GM18858 (cell line): ENCODE results near the gene SMAP2.

Experiments used
- ATAC-seq: cut with Tn5 transposase; IDR thresholded peaks from one replicate; pipeline ENCODE4 v1.9.1; 2021; ENCODE audit not compliant: unreplicated experiment

The SMAP2 gene

DNA sequence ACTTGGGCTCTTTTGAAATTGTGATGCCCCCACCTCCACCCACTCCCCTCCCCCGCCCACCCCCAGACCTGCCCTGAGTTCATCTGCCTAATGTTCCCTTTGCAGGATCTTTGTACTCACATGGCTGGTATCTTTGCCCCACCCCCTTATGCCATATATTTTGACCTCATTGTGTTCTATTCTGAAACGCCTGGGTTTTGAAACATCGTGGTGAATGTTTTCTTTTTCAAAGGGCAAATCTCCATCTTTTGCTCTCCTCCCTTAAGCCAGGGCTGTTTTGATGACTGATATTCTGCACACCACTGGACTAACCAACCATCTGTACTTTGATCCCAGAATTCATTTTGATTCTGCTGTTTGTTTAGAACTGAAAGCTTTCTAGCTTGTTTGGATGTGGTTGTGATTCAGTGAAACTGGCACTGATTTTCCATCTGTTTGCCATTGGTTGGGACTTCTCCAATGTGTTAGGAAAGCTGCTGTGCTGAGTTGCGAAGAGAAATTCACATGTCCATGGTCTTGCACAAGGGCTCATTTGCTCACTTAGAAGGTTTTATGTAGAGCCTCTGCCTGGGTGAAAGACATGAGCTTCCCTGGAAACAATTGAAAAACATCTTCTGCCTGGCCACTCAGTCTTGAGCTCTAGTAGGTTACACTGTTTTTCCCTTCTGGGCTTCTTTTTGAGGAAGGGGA, 16.5 kb downstream of the SMAP2 start:
- ATAC-seq = no peak

DNA sequence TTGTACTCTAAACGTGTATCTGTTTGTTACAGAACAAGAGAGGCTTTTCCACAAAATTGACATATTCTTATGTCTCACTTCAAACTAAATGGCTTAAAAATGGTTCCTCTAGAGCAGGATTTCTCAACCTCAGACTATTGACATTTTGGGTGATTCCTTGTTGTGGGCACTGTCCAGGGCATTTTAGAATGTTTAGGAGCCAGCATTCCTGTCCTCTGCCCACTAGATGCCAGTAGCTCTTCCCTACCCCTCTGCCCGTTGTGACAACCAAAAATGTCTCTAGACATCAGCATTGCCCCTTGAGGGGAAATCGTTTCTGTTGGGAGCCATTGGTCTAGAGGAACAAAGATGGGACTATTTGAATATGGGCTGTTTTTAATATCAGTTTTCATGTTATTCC, 17.3 kb downstream of the SMAP2 start:
- no peak for ATAC-seq

DNA sequence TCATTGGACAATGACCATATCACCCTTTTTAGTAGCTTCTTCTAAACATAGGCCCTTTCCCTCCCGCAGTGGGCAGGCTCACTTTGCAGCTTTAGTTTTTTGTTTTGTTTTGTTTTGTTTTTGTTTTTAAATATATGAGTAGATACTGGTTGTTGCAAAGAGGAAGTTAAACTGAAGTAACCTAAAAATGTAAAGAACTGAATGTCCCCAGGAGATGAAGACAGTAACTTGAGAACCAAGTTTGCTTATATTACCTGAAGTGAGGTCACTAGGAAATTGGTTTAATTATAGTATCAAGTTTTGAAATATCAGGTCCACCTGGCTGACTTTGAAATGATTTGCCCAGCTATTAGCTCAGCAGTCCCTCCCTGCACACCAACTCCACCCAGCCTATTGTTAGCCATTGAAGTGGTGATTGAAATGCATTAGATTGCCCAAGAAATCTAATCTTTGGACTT, 18.2 kb downstream of the SMAP2 start:
- ATAC-seq = peak; percentile 52

DNA sequence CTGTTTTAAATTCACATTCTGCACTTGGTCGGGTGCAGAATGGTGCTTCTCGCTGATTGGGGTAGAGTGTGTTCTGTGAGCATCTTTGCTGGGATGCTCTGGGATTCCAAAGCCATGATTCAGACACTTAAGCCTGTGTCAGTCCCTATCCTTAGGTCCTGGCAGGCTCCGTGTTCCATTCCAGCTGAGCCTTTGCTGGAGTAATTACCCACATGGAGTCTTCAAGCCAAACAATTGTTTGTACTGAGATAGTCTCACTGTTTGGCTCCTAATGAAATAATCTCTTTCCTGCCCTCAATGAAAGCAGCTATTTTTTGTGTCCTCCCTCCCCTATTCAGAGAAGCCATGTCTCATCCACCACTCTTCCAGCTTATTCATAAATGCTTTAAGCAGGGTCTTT, 18.7 kb downstream of the SMAP2 start:
- ATAC-seq = no peak

DNA sequence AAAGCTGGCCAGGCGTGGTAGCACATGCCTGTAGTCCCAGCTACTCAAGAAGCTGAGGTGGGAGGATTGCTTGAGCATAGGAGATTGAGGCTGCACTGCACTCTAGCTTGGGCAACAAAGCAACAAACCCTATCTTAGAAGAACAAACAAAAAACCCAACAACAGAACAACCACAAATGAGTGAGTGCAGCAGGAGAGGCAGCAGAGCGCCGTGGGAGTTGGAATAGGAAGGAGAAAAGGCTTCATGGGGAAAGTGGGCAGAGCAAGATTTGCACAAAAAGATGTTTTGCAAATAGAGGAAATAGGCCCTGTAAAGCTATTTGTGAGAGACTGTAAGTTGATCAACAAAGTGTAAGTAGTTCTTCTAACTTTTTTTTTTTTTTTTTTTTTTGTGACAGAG, 19.6 kb downstream of the SMAP2 start:
- ATAC-seq = no peak

DNA sequence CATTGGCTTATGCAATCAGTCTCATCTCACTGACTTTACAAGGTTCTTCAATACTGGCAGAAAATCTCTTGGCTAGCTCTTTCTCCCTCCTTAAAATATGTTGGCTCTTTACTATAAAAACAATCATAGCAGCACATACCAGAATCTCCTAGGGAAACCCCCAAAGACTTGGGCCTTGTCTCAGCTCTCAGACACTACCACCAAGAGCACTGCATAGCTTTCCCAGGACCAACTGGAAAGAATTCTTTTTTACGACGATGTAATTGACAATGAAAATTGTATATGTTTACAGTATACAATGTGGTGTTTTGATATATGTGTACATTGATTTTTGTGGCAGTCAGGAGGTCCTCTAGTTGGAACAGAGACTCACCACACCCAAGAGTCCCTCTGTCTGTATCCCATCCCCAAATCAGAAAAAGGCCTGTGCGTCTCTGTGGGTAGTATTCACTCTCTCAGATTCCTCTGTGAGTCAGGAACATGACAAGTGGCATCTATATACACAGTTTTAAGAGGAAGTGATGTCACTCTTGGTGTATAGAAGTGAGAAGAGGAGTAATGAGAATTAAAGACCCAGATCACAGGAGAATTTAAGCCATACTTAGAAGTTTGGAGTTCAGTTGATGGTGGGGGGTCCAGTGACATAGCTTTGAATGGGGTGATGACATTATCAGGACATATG, 21.1 kb downstream of the SMAP2 start:
- no peak for ATAC-seq

DNA sequence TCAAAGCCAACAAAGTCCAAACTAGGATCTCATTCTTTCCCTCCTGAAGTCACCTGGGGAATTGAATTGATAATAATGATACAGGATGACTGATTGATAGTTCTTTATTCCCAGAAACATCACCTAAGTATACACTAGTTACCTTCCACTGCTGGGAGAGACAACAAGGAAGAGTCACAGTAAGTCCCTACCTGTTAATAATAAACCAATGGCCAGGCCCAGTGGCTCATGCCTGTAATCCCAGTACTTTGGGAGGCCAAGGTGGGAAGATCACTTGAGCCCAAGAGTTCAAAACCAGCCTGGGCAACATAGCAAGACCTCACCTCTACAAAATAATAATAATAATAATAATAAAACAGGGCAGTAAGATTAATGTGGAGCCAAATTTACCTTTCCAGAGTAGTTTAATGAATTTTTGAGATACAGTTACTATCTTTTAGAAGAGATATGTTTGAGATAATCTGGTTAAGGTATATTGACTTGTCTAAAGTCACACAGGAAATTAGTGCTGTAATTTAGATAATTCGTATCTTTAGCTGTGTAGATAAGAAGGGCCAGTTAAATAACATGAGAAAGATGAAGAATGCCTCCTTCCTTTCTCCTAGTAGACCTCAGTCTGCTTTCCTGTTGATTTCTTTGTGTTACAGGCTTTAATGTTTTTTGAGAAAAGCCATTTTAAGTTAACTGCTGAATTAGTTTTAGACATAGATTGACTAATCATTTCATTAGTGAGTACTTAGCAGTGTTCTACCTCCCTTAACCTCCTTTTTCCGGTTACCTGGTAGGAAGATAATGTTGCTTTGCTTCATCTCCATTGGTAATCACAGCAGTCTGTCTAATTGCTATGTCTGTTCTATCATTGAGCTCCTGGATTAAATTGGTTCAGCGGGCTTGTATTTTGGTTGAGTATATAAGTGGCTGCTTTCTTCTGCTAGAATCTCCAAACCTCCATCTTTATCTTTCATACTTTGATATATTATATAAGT, 22.0 kb downstream of the SMAP2 start:
- ATAC-seq = no peak

DNA sequence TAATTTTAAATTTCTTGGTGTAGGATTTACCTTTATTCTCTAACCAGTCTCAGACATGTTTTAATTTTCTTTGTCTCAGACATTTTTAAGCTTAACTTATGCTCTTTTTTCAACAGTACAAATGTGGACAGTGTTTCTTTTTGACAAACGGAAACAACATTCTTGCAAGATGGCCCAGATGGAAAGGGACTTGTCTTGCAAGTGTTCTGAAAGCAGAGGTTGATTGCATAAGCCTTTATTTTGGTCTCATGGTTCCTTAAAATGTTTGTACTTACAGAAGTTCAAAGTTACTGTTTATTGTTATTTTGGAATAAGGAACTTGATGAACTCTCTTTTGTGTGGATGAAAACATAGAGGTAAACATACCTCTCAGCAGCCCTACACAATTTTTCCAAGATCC, 22.9 kb downstream of the SMAP2 start:
- no peak for ATAC-seq

DNA sequence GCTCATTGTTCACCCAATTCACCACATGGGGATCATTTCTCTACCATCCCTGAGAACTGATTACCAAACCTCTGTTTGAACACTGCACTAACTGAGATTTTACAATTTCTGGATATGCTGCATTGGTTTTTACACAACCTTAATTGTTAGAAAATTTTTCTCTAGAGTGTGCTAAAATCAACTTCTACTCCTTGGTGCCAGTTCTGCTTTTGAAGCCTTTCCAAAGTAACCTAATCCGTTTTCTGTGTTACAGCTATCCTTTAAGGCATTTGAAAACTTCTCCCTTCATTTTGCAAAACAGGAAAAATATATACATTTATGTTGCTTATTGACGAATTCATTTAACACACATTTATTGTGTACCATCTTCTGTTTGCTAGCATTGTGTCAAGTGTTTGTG, 23.7 kb downstream of the SMAP2 start:
- no peak for ATAC-seq

DNA sequence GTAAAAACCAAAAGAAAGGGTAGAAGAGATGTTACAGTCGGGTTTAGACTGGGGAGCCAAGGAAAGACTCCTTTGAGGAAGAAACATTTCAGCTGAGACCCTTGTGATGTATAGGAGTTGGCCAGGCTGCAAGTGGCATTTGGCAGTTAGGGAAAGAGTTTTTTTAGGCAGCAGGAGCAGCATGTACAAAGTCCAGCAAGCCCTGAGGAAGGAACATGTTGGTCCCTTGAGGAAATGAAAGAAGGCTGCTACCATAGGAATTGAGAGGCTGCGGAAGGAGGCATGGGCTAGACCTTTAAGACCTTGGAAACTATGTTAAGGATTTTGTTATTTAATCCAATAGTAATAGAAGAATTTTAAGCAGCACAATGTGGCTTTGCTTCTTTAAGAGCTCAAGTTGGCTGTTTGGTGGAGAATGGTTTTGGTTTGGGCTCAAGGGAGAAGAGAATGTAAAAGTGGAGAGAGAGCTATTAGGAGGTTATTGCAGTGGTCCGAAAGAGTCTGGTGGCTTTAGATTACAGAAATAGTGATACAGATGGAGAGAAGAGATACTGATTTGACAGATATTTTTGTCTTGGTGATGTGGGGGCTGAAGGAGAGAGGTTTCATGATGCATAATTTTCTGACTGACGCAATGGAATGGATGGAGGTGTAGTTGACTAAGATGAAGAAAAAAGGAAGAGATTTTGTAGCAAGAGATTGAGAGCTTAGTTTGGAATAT, 26.6 kb downstream of the SMAP2 start:
- ATAC-seq = peak; percentile 49

DNA sequence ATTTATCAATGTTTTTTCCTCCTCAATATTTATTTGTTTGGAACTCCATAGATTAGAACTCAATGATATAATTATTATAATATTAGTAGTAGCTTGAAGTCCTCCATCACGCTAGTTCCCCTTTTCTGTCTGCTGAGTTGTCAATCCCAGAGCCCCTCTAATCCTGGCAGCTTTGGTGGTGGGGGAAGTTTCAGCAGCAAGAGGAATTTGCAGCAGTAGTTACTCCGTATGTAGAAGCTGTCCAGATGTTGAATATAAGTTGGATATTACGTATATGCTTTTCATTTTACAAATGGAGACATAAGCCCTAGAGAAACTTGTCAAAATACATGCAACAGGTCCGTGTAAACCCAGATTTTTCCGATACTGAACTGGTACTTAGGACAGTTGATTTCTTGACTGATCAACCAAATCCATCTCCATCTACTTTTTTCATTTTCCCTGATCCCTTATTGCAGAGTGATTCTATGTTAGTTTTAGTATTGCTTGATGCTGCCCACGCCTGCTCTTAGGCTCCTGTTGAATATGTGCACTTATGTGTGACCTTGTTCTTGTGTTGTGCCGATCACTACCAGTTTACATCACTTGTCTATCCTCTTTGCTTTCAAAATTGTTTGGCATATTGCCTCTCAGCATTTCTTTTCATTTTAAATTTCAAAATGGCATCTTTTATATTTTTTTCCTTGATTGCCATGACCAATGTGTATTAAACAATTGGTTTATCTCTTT, 28.1 kb downstream of the SMAP2 start:
- ATAC-seq = no peak

DNA sequence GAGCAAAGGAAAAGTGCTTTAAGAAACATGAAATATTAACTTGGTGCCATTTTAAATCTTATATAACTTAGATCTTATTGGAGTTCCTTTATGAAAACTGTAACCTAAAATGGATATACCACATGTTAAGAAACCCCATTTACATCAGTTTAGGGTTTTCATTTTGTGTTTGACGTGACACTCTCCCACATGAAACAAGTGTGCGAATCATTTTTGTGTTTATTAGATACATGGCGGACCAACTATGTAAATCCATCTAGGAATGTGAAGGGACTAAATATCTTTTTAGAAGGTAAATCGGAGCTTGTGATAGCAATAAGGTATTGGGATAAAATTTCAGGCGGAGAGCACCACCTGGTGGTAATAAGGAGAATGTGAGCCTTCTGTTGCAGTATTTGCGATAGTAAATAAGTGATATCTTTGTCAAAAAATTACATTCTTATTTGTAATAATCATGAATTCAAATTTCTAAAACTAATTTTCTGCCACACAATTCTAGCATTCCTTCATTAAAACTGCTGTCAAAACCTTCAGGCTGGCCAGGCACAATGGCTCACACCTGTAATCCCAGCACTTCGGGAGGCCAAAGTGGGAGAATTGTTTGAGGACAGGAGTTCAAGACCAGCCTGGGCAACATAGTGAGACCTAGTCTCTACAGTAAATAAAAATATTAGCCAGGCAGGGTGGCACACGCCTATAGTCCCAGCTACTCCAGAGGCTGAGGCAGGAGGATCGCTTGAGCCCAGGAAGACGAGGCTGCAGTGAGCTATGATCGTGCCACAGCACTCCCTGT, 31.3 kb downstream of the SMAP2 start:
- ATAC-seq = no peak

DNA sequence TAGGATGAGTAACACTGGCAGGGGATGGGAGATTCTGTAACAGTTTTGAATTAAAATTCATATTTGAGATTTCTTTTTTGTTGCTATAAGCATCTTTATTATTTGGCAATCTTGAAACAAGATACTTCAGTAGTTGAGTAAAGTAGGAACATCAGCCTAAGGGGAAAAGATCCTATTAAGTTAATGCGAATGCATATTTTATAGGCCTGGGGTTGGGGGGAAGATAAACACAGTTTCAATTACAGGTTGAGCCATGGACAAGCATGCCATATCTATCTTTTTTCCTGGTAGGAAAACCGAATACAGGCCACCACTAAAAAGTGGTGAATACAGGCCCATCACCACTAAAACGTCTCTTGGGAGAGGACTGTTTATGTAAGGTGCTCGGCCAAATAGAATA, 32.3 kb downstream of the SMAP2 start:
- ATAC-seq = no peak

DNA sequence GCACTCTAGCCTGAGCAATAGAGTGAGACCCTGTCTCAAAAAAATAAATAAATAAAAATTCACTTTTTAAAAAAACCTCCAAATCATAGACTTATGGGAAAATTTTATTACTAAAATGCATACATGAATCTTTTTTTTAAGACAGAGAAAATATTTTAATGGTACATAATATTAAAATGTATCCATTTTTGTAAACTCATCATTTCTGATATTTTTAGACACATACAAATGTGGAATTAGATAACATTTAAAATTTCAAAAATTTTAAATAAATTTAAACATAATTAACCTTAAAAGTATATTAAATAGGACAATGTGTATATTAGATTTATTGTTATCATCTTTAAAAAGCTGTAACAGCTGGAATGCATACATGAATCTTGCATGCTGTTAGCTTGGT, 33.9 kb downstream of the SMAP2 start:
- no peak for ATAC-seq

DNA sequence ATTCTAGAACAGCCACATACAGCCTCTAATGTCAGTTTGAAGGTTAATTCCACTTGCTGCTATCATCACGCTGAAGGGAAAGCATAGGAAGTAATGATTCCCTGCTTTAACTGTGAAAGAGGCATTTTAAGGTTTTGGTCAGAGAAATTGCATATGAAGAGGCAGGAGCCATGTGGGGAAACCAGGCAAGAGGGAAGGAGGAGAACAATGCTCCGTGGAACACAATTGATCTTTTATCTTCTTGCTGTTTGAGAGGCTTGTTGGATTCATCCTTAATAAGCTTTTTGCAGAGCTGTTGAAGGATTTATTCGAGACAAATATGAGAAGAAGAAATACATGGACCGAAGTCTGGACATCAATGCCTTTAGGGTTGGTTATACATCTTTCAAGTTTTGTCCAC, 35.9 kb downstream of the SMAP2 start:
- no peak for ATAC-seq

DNA sequence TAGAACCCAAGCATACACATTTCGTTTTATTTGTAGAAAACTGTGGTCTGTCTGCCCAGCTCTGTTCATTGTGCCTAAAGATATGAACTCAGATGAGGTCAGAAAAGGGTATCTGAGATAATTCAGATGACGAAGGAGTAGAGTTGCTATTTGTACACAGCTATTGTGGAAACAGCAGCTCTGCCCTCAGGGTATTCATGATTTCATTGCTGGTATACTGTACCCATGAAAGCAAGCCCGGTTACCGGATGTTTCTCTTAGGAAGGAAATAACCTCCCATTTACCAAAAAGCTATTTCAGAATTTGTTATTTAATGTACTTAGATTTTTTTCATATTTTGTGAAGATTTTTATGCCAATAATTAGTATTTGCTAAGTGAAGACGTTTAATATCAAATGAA, 37.8 kb downstream of the SMAP2 start:
- no peak for ATAC-seq

DNA sequence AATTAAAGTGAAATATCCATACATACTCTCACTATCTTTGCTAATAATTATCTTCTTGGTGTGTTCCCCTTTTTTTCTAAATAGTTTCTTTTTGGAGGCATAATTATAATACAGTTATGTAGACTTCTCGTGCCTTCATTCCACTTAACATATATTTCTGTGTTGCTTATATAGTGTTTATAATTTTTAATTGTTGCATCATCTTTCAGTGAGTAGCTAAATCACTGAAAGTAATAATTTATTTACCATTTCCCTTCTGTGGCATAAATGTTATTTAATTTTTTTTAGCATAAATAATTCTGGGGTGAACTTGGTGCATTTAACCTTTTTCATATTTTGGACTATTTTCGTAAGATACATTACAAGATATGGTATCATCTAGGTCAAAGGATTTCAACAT, 38.3 kb downstream of the SMAP2 start:
- ATAC-seq = no peak

DNA sequence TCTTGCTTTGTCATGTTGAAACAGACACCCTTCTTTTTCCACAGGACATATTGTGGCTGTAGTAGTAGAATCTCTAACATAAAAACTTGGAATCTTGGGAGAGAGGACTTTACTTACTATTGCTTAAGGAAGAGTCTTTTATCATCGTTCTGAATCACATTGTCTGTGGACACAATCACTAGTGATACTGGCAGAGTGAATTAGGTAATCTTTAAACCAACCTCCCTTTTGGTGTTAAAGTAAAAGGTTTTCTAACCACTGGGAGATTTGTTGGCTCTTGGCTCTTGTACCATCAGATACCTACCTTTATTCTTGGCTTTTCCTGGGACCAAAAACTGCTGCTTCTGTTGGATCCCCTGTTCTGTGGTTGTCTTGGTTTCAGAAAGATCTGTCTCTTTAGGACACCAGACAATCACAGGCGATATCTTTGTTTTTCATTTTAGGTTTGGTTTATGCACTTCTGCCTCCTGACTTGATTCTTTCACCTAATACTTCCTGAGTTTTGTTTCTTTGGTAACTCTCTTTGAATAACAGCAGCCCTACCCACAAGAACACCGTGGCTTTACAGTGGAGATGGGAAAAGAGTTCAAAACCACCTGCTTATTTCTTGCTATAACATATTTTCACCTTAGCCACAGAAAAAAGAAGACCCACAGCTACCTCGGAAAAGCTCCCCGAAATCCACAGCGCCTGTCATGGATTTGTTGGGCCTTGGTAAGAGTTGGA, 40.2 kb downstream of the SMAP2 start:
- ATAC-seq = no peak

DNA sequence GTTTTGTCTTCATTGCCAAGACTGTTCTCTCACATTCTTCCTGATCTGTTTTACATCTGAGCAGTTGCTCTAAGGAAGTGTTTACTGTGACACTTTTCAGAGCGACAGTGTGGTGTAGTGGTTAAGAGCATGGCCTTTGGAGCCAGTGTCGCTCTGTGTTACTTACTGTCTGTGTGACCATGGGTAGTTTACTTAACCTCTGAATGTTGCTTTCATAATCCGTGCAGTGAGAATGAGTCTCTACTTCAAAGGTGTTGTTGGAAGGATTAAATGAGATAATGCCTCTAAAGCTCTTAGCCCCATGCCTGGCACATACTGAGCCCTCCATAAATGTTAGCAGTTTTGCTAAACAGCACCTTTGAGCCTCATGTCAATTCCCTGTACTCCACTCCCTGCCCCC, 40.8 kb downstream of the SMAP2 start:
- no peak for ATAC-seq
